WTC11 (cell line): ENCODE data around the gene CFAP77. TPM values are rescaled to one million over a fixed set of nuclear protein-coding genes. Genes with fewer than 3 reads are reported as not detected.

Experiments used
- ATAC-seq: fragments of 200-7000 bp; cut with Tn5 transposase; 2 replicates; pipeline ENCODE4 v1.10.0; 2021; ENCODE audit warnings: mild to moderate bottlenecking, moderate library complexity
- CTCF ChIA-PET: fragments of 300-600 bp; sonication (Branson Sonifier 250); formaldehyde crosslinking; loops from one replicate; lab custom pipeline; 2021; ENCODE audit warnings: antibody characterized with exemption; lab: Charles Lee
- POLR2A ChIA-PET: fragments of 350-600 bp; sonication (Branson Sonifier 250); formaldehyde crosslinking; loops from one replicate; lab custom pipeline; 2021; ENCODE audit warnings: antibody characterized with exemption; lab: Charles Lee
- DNase-seq: peaks from one replicate; pipeline ENCODE4 v3.0.0; 2021; ENCODE audit warnings: low spot score
- H3K27ac Mint-ChIP-seq: 2 replicates; pipeline ENCODE4 v1.8.0; 2021; ENCODE audit warnings: mixed read lengths
- H3K27me3 Mint-ChIP-seq: 2 replicates; pipeline ENCODE4 v1.8.0; 2021; ENCODE audit warnings: low read depth, mild to moderate bottlenecking, moderate library complexity, mixed read lengths
- H3K36me3 Mint-ChIP-seq: 2 replicates; pipeline ENCODE4 v1.8.0; 2021; ENCODE audit warnings: mixed read lengths
- H3K4me1 Mint-ChIP-seq: 2 replicates; pipeline ENCODE4 v1.8.0; 2022; ENCODE audit warnings: mixed read lengths
- H3K4me3 Mint-ChIP-seq: 2 replicates; pipeline ENCODE4 v1.8.0; 2021; ENCODE audit warnings: mild to moderate bottlenecking, moderate library complexity, mixed read lengths
- H3K9me3 Mint-ChIP-seq: 2 replicates; pipeline ENCODE4 v1.8.0; 2021; ENCODE audit warnings: mixed read lengths
- ATF3 ChIP-seq: sonication (generic); formaldehyde crosslinking; conservative IDR thresholded peaks from 2 replicates; pipeline ENCODE4 v1.8.1; 2022; ENCODE audit warnings: mild to moderate bottlenecking, missing genetic modification reagents
- E2F1 ChIP-seq: sonication (generic); formaldehyde crosslinking; IDR thresholded peaks from 2 replicates; pipeline ENCODE4 v1.8.0; 2022; ENCODE audit warnings: mild to moderate bottlenecking, missing genetic modification reagents
- ESRRA ChIP-seq: sonication (generic); formaldehyde crosslinking; IDR thresholded peaks from 2 replicates; pipeline ENCODE4 v1.8.1; 2022; ENCODE audit warnings: mild to moderate bottlenecking, missing genetic modification reagents, borderline replicate concordance
- FOXK1 ChIP-seq: sonication (generic); formaldehyde crosslinking; IDR thresholded peaks from 2 replicates; pipeline ENCODE4 v1.8.0; 2022; ENCODE audit warnings: mild to moderate bottlenecking, moderate library complexity, missing genetic modification reagents
- FOXP4 ChIP-seq: sonication (generic); formaldehyde crosslinking; IDR thresholded peaks from 2 replicates; pipeline ENCODE4 v1.8.0; 2022; ENCODE audit warnings: mild to moderate bottlenecking, missing genetic modification reagents
- GTF2I ChIP-seq: fragments of 250-450 bp; sonication (Bioruptor Pico); conservative IDR thresholded peaks from 2 replicates; pipeline ENCODE4 v1.4.0; 2021; ENCODE audit warnings: mild to moderate bottlenecking
- IRF1 ChIP-seq: sonication (generic); formaldehyde crosslinking; IDR thresholded peaks from 2 replicates; pipeline ENCODE4 v1.8.0; 2023; ENCODE audit warnings: missing genetic modification reagents
- IRF2 ChIP-seq: sonication (generic); formaldehyde crosslinking; IDR thresholded peaks from 2 replicates; pipeline ENCODE4 v1.8.0; 2022; ENCODE audit warnings: low read depth, missing genetic modification reagents, borderline replicate concordance
- MLX ChIP-seq: sonication (generic); formaldehyde crosslinking; IDR thresholded peaks from 2 replicates; pipeline ENCODE4 v1.8.1; 2023; ENCODE audit warnings: mild to moderate bottlenecking, missing genetic modification reagents, moderate library complexity
- NFE2L1 ChIP-seq: sonication (generic); formaldehyde crosslinking; IDR thresholded peaks from 2 replicates; pipeline ENCODE4 v1.8.1; 2023; ENCODE audit warnings: missing genetic modification reagents
- OVOL2 ChIP-seq: fragments of 250-450 bp; sonication (Bioruptor Pico); IDR thresholded peaks from 2 replicates; pipeline ENCODE4 v1.9.0; 2021; ENCODE audit warnings: mild to moderate bottlenecking, borderline replicate concordance
- PRDM15 ChIP-seq: sonication (generic); formaldehyde crosslinking; IDR thresholded peaks from 2 replicates; pipeline ENCODE4 v1.8.0; 2022; ENCODE audit warnings: missing genetic modification reagents
- SMAD3 ChIP-seq: sonication (generic); formaldehyde crosslinking; IDR thresholded peaks from 2 replicates; pipeline ENCODE4 v1.8.0; 2022; ENCODE audit warnings: missing genetic modification reagents, mild to moderate bottlenecking, borderline replicate concordance
- SP1 ChIP-seq: sonication (generic); formaldehyde crosslinking; conservative IDR thresholded peaks from 2 replicates; pipeline ENCODE4 v1.8.1; 2022; ENCODE audit warnings: missing genetic modification reagents
- TCF7 ChIP-seq: sonication (generic); formaldehyde crosslinking; IDR thresholded peaks from 2 replicates; pipeline ENCODE4 v1.8.0; 2022; ENCODE audit warnings: mild to moderate bottlenecking, low read depth, missing genetic modification reagents, moderate library complexity
- TEAD1 ChIP-seq: sonication (generic); formaldehyde crosslinking; IDR thresholded peaks from 2 replicates; pipeline ENCODE4 v1.8.0; 2022; ENCODE audit warnings: mild to moderate bottlenecking, missing genetic modification reagents
- ZBTB21 ChIP-seq: sonication (generic); formaldehyde crosslinking; IDR thresholded peaks from 2 replicates; pipeline ENCODE4 v1.8.1; 2023; ENCODE audit warnings: mild to moderate bottlenecking, missing genetic modification reagents, borderline replicate concordance
- ZNF138 ChIP-seq: sonication (generic); formaldehyde crosslinking; conservative IDR thresholded peaks from 2 replicates; pipeline ENCODE4 v1.8.1; 2022; ENCODE audit warnings: mild to moderate bottlenecking, moderate library complexity, missing genetic modification reagents
- ZNF219 ChIP-seq: sonication (generic); formaldehyde crosslinking; IDR thresholded peaks from 2 replicates; pipeline ENCODE4 v1.8.0; 2023; ENCODE audit warnings: missing genetic modification reagents, mild to moderate bottlenecking, borderline replicate concordance
- ZNF317 ChIP-seq: sonication (generic); formaldehyde crosslinking; IDR thresholded peaks from 2 replicates; pipeline ENCODE4 v1.8.1; 2023; ENCODE audit warnings: low read depth, mild to moderate bottlenecking, moderate library complexity, missing genetic modification reagents, borderline replicate concordance
- ZNF512 ChIP-seq: sonication (generic); formaldehyde crosslinking; IDR thresholded peaks from 2 replicates; pipeline ENCODE4 v1.8.1; 2022; ENCODE audit warnings: missing genetic modification reagents, borderline replicate concordance
- total RNA-seq: library from RNA; stranded (reverse); gene quantifications from 3 replicates; pipeline ENCODE4 v1.2.3, GENCODE V29; 2021

CFAP77 gene
- total RNA-seq, 1 experiment from 2014 or later, result 1.2 TPM

GRCh38 chr9:132614324-132614723, 204.3 kb downstream of the CFAP77 start:
- ChIA-PET POLR2A (interaction anchor here (0.6 kb wide), 1 partner anchor 56 kb away, joined by 3 read pairs; no protein-coding TSS in a partner anchor), CTCF (no interaction called here)
- DNase-seq (no peak), ATAC-seq (no peak)
- H3K9me3 Mint-ChIP-seq, result no peaks in the 10 kb centered on the region
- peaks cover 34% of the 10 kb centered on the region for H3K4me1 Mint-ChIP-seq
- TF ChIP-seq OVOL2 (CRISPR knock-in tag) (no peak), TEAD1 (CRISPR knock-in tag) (no peak)
- H3K27ac Mint-ChIP-seq, result peak overlapping the region; percentile 39
- peaks cover 63% of the 10 kb centered on the region for H3K36me3 Mint-ChIP-seq
- no peaks in the 10 kb centered on the region for H3K27me3 Mint-ChIP-seq
- H3K4me3 Mint-ChIP-seq, result no peak overlapping the region

GRCh38 chr9:132615774-132616173, 205.8 kb downstream of the CFAP77 start:
- ChIA-PET CTCF (interaction anchor here (1.4 kb wide), 1 partner anchor 69 kb away, joined by 3 read pairs; no protein-coding TSS in a partner anchor), POLR2A (no interaction called here)

More at GRCh38 chr9:132615774-132616173, 205.8 kb downstream of the CFAP77 start:
- peaks cover 54% of the 10 kb centered on the region for H3K36me3 Mint-ChIP-seq
- peak overlapping the region; percentile 46 for H3K27ac Mint-ChIP-seq
- ATAC-seq (no peak; the same call in none of the 2 replicates), DNase-seq (no peak)
- TF ChIP-seq E2F1 (CRISPR knock-in tag) (no peak), ZNF219 (CRISPR knock-in tag) (no peak), ZNF512 (no peak), FOXK1 (no peak), FOXP4 (no peak), ZBTB21 (CRISPR knock-in tag) (no peak), ZNF317 (CRISPR knock-in tag) (no peak), IRF1 (CRISPR knock-in tag) (no peak), ATF3 (CRISPR knock-in tag) (no peak), ESRRA (CRISPR knock-in tag) (no peak), SP1 (no peak), TCF7 (CRISPR knock-in tag) (no peak), NFE2L1 (CRISPR knock-in tag) (no peak), ZNF138 (no peak), IRF2 (CRISPR knock-in tag) (no peak), SMAD3 (CRISPR knock-in tag) (no peak), MLX (CRISPR knock-in tag) (no peak), GTF2I (CRISPR knock-in tag) (no peak), PRDM15 (CRISPR knock-in tag) (no peak)
- H3K9me3 Mint-ChIP-seq, result no peaks in the 10 kb centered on the region
- no peak overlapping the region for H3K4me3 Mint-ChIP-seq
- no peaks in the 10 kb centered on the region for H3K27me3 Mint-ChIP-seq
- peaks cover 32% of the 10 kb centered on the region for H3K4me1 Mint-ChIP-seq
